ENCODE measurements around the gene UGCG.
A peak's percentile ranks its signal among the peaks of the same experiment; 100 is the strongest.
"Not testable (repeated sequence)": the region's sequence is repeated elsewhere in the genome, so short reads cannot be mapped to it uniquely, and the experiment has no call there.

UGCG gene

GRCh38 chr9:111900151-111900857, 3.7 kb downstream of the UGCG start:
- peak overlapping the region; percentile 82 for H3K4me2 ChIP-seq (ENCODE audit: low read depth, low read length, poor library complexity, severe bottlenecking)

GRCh38 chr9:111900858-111901612, 4.4 kb downstream of the UGCG start:
- peaks cover 9% of the 10 kb centered on the region; the same call in 1 of the 2 replicates for H3K36me3 ChIP-seq (ENCODE audit: low read length)
- no peaks in the 10 kb centered on the region for H3K9me3 ChIP-seq (ENCODE audit: insufficient read depth, low read length)
- H3K27ac ChIP-seq (ENCODE audit: low read depth, low read length) = no peak overlapping the region
- no peak overlapping the region for H3K4me3 ChIP-seq (ENCODE audit: insufficient read depth, low read length, poor library complexity, severe bottlenecking)
- H3F3A ChIP-seq (ENCODE audit: insufficient read depth) = peaks cover 20% of the 10 kb centered on the region
- H3K9ac ChIP-seq (ENCODE audit: low read length) = no peak overlapping the region
- peak overlapping the region; percentile 7 for H3K4me2 ChIP-seq (ENCODE audit: low read depth, low read length, poor library complexity, severe bottlenecking)
- no peaks in the 10 kb centered on the region for H3K27me3 ChIP-seq (ENCODE audit: low read length)
- TF ChIP-seq CTCF (IDR thresholded peaks at IDR 0.05; ENCODE audit: insufficient read depth, low read length, poor library complexity, severe bottlenecking) = no peak
- TF ChIP-seq EZH2phosphoT487 (conservative IDR thresholded peaks at IDR 0.05; ENCODE audit: low read length) = no peak
- H3K79me2 ChIP-seq (ENCODE audit: insufficient read depth, low read length) = peaks cover 91% of the 10 kb centered on the region
- H3K9me2 ChIP-seq (replicated peaks; ENCODE audit: insufficient read depth, low read length) = no peaks in the 10 kb centered on the region
- no peak overlapping the region for H2AFZ ChIP-seq (ENCODE audit: low read depth, low read length, severe bottlenecking)
- H4K20me1 ChIP-seq (ENCODE audit: low read depth, low read length) = peaks cover 41% of the 10 kb centered on the region

More at GRCh38 chr9:111900151-111900857, 3.7 kb downstream of the UGCG start:
- Histone ChIP-seq H4K20me1 (ENCODE audit: low read depth, low read length) (peaks cover 35% of the 10 kb centered on the region), H3K9me2 (replicated peaks; ENCODE audit: insufficient read depth, low read length) (no peaks in the 10 kb centered on the region), H3K36me3 (ENCODE audit: low read length) (peaks cover 9% of the 10 kb centered on the region; the same call in 1 of the 2 replicates), H3K27ac (ENCODE audit: low read depth, low read length) (no peak overlapping the region), H3K4me3 (ENCODE audit: insufficient read depth, low read length, poor library complexity, severe bottlenecking) (no peak overlapping the region), H3K27me3 (ENCODE audit: low read length) (no peaks in the 10 kb centered on the region), H3K79me2 (ENCODE audit: insufficient read depth, low read length) (peaks cover 84% of the 10 kb centered on the region), H3F3A (ENCODE audit: insufficient read depth) (peaks cover 22% of the 10 kb centered on the region), H2AFZ (ENCODE audit: low read depth, low read length, severe bottlenecking) (no peak overlapping the region), H3K9ac (ENCODE audit: low read length) (no peak overlapping the region), H3K9me3 (ENCODE audit: insufficient read depth, low read length) (no peaks in the 10 kb centered on the region)
- TF ChIP-seq EZH2phosphoT487 (conservative IDR thresholded peaks at IDR 0.05; ENCODE audit: low read length) (no peak), CTCF (IDR thresholded peaks at IDR 0.05; ENCODE audit: insufficient read depth, low read length, poor library complexity, severe bottlenecking) (no peak)

GRCh38 chr9:111902391-111903139, 6.0 kb downstream of the UGCG start:
- H3K36me3 ChIP-seq (ENCODE audit: low read length) = peaks cover 9% of the 10 kb centered on the region; the same call in 1 of the 2 replicates
- no peak overlapping the region for H3K4me3 ChIP-seq (ENCODE audit: insufficient read depth, low read length, poor library complexity, severe bottlenecking)

GRCh38 chr9:111903535-111903934, 6.9 kb downstream of the UGCG start:
- peak overlapping the region; percentile 2 for H3K4me2 ChIP-seq (ENCODE audit: low read depth, low read length, poor library complexity, severe bottlenecking)
- not testable (repeated sequence) for H3K9me2 ChIP-seq (replicated peaks; ENCODE audit: insufficient read depth, low read length); H3K9me3 ChIP-seq (ENCODE audit: insufficient read depth, low read length); H3F3A ChIP-seq (ENCODE audit: insufficient read depth); H3K27me3 ChIP-seq (ENCODE audit: low read length); H3K4me3 ChIP-seq (ENCODE audit: insufficient read depth, low read length, poor library complexity, severe bottlenecking); H2AFZ ChIP-seq (ENCODE audit: low read depth, low read length, severe bottlenecking); H3K9ac ChIP-seq (ENCODE audit: low read length); H3K36me3 ChIP-seq (ENCODE audit: low read length)
- H4K20me1 ChIP-seq (ENCODE audit: low read depth, low read length) = peaks cover 55% of the 10 kb centered on the region
- H3K27ac ChIP-seq (ENCODE audit: low read depth, low read length) = peak overlapping the region; percentile 11; the same call in 1 of the 2 replicates
- peaks cover 100% of the 10 kb centered on the region for H3K79me2 ChIP-seq (ENCODE audit: insufficient read depth, low read length)

More at GRCh38 chr9:111902391-111903139, 6.0 kb downstream of the UGCG start:
- H3K27me3 ChIP-seq (ENCODE audit: low read length) = no peaks in the 10 kb centered on the region
- peaks cover 100% of the 10 kb centered on the region for H3K79me2 ChIP-seq (ENCODE audit: insufficient read depth, low read length)
- peaks cover 50% of the 10 kb centered on the region for H4K20me1 ChIP-seq (ENCODE audit: low read depth, low read length)
- peaks cover 18% of the 10 kb centered on the region for H3F3A ChIP-seq (ENCODE audit: insufficient read depth)
- H3K9ac ChIP-seq (ENCODE audit: low read length) = no peak overlapping the region
- H3K4me2 ChIP-seq (ENCODE audit: low read depth, low read length, poor library complexity, severe bottlenecking) = no peak overlapping the region
- H3K27ac ChIP-seq (ENCODE audit: low read depth, low read length) = no peak overlapping the region
- TF ChIP-seq EZH2phosphoT487 (conservative IDR thresholded peaks at IDR 0.05; ENCODE audit: low read length) (no peak), CTCF (IDR thresholded peaks at IDR 0.05; ENCODE audit: insufficient read depth, low read length, poor library complexity, severe bottlenecking) (no peak)
- H3K9me2 ChIP-seq (replicated peaks; ENCODE audit: insufficient read depth, low read length) = no peaks in the 10 kb centered on the region
- no peak overlapping the region for H2AFZ ChIP-seq (ENCODE audit: low read depth, low read length, severe bottlenecking)
- H3K9me3 ChIP-seq (ENCODE audit: insufficient read depth, low read length) = no peaks in the 10 kb centered on the region

Measured in SU-DHL-6 (cell line).